ENCODE measurements around the gene HSPG2.
"Not testable (repeated sequence)": the region's sequence is repeated elsewhere in the genome, so short reads cannot be mapped to it uniquely, and the experiment has no call there.

Gene HSPG2

DNA sequence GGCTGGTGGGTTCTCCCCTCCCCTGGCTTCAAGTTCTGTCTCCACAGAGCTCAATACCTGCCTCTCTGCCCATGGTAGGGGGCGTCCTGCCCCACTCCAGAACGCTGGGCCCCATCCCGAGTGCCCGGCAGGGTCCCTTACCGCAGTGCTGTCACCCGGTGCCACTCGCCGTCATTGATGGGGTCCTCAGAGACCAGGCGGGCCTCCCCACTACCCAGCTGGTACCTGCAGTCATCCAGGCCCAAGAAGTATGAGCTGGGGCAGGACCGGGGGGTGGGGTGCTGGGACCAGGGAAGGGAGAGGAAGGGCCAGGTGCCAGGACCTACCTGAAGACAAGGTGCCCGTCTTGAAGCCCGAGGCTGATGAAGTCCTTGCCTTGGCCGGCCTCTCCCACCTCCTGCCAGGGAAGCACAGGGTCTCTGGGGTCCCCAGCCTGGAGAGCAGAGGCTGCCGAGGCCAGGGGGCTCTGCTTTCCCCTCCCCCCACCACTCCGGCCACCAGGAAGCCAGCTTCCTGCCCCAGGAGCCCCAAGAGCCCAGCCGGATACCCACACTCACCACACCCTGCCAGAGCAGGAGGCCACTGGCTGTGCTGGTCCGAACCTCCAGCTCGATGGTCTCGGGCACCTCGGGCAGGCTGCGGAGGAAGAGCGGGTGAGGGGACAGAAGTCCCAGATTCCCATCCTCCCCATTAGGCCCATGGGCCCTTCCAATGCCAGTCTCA is 113.0 kb downstream of the HSPG2 start:
- DNase-seq = no peak

DNA sequence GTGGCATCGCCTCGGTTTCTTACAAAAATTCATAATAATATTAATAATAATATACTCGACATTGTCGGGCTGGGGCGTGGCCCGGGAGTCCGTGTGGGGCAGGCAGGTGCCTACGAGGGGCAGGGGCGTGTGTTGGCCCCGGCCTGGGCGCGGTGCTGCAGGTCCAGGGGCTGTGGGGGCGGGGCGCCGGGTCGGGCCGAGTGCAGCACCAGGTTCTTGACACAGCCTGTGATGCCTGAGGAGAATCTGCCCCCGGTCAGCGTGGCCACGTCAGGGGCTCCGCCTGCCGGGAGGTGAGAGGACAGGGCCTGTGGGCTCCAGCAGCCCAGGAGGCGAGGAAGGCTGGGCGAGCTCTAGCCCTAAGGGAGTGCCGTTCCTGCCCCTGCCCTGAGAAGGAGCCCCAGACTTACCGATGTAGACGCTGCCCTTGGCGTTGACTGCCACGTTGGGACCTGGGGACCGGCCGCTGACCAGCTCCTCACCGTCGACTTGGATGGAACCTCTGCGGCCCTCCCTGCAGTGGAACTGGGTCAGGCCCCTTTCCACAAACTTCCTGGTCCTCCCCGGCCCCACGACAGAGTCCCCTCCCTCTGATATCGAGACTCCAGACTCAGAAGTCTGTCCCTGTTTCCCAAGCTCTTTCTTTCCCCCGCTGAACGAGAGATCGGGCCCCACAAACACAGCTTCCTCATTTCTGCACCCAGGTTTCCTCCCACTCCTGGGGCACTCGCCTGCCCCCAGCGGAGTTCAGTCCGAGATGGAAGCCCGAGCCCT is 113.7 kb downstream of the HSPG2 start:
- no peak for DNase-seq

DNA sequence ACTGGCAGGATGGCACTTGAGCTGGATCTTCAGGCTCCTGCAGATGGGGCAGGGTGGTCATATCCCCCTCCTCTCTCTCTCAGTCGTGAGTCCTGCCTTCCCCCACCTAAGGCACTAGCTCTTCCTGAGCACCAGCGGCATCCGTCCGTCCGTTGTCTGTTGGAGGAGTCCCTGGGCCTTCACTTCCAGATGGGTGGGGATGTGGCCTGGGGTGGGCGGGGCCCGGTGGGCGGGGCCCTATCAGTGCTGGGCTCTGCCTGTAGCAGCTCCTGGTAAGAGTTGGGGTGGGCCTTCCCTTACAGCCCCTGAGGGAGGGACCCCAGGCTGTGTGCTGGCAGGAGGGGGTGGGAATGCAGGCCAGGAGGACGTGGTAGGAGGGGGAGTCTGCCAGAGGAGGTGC is 114.8 kb downstream of the HSPG2 start:
- DNase-seq = no peak

DNA sequence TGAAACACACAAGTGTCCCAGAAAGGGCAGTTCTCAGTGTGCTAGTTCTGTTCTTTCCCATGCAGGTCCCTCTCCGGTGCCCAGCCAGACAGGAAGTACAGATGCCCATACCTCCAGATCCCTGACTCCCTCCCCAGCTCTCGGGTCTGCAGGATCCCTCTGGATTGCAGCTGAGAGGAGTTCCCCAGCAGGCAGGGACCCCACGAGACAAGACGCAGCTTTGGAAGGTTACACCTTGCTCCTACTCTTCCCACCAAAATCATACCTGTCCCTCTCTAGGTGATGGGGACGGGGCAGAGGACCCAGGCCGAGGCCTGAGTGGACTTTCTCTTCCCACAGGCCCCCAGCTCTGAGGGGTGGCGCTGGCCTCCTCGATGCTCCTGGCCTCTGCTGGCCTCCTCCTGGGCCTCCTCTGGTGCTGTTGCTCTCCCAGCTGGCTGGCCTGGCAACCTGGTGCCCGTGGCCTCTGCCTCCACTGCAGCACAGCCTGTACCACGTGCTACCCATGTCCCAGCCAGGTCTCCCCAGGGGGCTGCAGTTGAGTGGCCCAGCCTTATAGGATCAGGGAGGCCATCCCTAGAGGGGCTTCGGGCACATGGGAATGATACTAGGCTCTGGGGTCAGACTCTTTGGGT is 115.6 kb downstream of the HSPG2 start:
- DNase-seq = no peak

DNA sequence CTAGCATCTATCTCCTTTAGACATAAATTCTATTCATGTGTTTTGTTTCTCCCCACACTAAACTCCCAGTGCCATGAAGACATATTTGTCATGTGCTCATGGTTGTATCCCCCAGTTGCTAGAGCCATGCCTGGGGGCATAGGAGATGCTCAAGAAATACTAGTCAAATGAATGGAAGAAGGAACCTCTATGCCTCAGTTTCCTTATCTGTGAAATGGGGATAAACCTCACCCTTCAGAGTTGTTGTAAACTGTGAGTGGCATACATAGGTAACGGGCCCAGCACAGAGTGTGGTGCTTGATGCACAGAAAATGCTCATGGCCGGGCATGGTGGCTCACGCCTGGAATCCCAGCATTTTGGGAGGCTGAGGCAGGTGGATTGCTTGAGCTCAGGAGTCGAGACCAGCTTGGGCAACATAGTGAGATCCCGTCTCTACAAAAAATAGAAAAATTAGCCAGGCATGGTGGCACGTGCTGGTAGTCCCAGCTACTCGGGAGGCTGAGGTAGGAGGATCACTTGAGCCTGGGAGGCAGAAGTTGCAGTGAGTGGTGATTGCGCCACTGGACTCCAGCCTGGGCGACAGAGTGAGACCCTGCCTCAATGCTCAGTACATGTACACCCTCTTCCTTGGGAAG is 116.4 kb downstream of the HSPG2 start:
- DNase-seq = no peak

DNA sequence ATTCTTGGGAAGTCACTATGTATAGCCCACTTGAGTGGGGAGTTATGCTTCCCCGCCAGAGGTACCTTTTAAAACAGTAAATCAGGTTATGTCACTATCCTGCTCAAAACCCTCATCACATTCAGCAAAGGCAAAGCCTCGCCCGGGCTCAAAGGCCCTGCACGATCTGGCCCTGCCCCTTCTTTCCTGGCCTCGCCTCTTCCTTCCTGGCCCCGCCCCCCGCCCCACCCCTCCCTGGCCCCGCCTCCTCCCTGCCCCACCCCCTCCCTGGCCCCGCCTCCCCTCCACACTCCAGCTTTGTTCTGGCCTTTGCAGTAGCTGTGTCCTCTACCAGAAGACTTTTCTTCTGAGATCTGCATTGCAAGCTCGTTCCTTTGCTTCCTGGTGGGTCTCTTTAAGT is 118.5 kb downstream of the HSPG2 start:
- DNase-seq = peak in 1 of 5 donors; percentile 43

DNA sequence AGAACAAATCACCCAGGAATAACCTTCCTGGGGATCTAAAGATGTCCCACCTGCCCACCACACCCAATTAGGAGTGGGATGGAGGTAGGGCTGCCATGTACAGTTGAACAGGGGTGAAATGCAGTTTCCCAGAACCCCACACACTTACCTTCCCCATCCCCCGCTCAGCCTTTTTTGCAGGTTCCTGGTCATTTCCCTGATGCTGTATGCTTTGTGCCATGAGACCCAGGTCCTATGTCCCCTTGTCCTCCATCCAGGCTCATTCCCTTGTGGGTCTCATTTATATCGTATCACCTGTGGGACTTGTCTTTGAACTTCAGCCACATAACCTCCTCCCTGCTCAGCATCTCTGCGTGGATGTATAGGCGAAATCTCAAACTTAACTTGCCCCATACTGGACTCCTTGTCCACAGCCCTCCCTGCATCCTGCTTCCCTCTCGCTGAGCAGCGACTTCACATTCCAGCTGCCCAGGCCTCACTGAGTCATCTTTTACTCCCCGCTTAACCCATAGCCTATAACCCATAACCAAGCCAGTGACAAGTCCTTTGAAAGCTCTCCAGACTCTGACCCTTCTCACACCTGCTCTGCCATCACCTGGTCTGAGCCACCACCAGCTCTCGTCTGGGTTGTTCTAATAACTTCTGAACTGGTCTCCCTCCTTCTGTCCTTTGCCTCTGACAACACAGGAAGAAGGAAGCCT is 120.4 kb downstream of the HSPG2 start:
- DNase-seq = no peak

DNA sequence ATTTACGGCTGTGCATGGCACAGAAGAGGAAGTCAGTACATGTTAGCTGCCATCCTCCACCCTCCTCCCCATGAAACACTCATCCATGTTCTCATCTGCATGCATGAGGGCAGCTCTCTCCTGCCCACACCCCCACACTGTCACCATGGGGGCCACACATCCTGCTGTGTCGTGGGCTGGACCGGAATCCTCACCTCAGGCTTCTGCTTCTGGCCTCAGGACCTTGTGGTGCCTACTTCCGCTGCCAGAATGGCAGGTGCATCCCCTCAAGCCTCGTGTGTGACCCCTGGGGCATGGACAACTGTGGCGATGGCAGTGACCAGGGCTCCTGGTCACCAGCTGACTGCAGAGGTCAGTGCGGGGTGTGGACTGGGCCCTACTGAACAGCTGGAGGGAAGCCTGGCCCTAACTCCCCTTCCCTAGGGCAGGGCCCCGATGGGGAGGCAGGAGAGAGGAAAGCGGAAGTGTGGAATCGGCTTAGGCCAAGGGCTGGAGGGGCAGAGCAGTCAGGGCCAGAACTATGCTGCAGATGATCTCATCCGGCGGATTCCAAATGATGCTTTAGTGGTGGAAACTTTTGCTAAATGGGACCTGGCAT is 121.3 kb downstream of the HSPG2 start:
- no peak for DNase-seq

DNA sequence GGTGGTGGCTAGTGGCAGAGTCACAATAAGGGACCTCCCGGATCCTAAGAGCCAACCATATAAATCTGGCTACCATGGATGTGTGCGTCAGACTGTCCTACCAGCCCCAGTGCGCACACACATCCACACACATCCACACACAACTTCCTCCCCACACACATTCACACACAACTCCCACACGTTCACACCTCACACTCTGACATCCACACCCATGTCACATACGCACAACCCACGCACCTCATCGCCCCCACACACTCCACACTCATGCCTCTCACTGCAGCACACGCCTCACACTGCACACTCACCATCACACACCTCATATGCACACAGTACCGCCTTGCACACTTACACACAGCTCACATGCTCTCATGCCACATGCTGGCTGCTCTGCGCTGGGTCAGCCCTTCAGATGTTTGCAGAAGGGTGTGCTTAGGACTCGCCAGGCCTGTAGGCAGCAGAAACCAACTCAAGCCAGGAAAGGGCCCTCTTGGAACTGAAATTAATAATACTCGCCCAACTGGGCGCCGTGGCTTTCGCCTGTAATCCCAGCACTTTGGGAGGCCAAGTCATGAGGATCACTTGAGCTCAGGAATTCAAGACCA is 122.0 kb downstream of the HSPG2 start:
- no peak for DNase-seq

DNA sequence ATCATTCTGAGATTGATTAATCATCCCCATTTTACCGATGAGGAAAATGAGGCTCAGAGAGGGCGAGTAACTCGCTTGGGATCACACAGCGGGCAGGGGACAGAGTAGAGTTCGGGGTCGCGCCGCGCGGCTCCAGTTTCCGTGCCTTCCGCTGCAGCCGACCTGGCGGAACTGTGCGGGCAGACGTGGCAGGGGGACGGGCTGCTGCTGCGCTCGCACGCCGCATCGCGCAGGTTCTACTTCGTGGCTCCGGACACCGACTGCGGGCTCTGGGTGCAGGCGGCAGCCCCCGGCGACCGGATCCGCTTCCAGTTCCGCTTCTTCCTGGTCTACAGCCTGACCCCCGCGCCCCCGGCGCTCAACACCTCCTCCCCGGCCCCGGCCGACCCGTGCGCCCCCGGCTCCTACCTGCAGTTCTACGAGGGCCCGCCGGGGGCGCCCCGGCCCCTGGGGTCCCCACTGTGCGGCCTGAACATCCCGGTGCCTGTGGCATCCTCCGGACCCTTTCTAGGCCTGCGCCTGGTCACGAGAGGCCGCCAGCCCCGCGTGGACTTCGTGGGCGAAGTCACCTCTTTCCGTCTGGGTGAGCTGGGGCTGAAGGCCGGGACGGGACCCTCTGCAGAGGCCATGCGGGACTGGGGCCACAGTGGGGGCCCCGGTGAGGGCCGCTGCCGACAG is 122.7 kb downstream of the HSPG2 start:
- DNase-seq = no peak

DNA sequence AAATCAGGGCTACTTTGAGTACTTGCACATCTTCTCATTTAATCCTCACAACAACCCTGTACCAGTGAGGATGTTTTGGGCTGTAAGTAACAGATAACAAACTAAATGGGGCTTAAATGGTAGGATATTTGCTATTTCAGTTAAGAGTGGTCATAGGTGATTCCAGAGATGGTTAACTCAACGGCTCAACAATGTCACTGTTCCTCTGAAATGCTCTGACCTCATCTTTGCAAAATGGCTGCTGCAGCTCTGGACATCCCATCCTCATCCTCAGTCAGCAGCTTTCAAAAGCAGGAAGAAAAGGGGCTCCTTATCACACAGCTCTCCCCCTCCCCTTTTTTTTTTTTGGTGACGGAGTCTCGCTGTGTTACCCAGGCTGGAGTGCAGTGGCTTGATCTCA is 123.6 kb downstream of the HSPG2 start:
- DNase-seq = no peak

DNA sequence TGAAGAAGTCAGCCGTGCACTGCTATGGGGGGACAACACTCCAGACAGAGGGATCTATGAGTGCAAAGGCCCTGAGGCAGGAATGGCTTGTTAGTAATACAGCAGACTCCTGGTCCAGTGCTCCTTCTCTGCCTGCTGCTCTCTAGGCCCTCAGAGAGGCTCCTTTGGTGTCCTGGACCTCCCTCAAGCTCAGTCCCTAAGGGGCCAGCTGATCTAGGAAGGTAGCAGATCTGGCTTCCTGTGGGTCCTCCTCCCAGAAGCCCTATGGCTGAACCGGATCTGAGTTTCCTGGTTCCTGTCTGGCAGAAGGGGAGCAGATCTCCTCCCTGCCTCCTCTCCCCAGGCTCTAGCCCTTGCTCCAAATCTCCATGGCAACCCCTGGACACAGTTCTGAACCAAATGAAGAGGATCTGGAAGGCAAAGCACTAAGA is 125.2 kb downstream of the HSPG2 start, which contains the start of gene LDLRAD2:
TSS of gene LDLRAD2 (plus strand) at position 391 of the 431 bp plus-strand sequence. CDS start 187 bp downstream, outside the sequence.
- DNase-seq = no peak

DNA sequence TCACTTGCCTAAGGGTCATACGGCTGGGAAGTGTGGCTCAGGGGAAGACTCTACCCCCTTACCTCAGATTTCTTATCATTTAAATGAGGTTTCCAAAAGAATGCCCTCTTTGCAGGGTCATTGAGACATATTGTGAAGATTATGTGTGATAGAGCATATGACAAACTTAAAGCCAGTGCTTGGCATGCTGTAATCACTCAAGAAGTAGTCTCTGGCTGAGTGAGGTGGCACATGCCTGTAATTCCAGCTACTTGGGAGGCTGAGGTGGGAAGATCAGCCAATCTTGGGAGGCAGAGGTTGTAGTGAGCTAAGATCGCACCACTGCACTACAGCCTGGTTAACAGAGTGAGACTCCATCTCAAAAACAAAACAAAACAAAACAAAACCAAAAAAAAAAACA is 132.6 kb downstream of the HSPG2 start:
- no peak for DNase-seq

DNA sequence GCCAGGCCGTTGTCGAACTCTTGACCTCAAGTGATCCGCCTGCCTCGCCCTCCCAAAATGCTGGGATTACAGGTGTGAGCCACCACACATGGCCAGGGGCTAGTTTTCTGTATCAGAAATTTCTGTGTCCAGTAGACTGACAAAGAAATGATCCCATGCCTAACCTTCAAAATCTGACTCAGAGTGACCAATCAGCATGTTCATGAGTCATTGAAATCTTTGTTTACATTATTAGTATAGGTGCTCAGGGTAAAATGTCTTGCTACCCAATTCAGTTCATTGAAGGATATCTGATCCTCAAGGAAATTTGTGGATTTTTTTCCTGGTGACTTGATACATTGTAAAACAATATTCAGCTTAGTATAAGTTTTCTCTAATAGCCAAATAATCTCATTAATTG is 136.0 kb downstream of the HSPG2 start:
- no peak for DNase-seq

DNA sequence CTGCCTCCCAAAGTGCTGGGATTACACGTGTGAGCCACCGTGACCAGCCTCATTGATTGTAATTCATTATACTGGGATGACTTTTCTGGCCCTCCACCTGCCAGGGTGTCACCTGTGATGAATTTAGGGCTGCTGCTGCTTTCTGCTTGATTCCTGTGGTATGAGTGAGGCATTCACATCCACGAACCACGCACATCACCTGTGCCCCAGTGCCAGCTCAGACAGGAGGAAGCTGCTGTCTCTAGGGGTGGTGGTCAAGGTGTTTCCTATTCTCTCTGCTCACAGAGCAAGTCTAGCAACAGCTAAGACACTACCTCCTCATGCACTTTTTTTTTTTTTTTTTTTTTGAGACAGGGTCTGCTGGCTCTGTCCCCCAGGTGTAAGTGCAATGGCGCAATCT is 137.4 kb downstream of the HSPG2 start:
- DNase-seq = no peak

DNA sequence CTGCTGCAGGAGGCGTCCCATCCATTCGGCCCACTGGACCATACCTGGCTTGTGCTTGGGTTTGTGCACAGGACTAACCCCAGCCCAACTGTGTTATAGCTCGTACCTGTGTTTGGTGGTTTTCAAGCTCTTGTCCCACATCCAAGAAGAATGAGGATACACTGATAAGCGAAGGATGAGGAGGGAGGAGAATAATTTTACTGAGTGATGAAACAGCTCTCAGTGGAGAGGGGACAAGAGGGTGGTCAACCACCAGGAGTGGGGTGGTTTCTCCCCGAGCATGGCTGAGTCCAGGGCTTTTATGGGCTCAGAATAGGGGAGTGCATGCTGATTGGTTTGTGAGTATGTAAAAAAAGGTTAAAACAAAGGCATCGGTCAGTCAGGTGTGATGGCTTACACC is 142.0 kb downstream of the HSPG2 start:
- no peak for DNase-seq

DNA sequence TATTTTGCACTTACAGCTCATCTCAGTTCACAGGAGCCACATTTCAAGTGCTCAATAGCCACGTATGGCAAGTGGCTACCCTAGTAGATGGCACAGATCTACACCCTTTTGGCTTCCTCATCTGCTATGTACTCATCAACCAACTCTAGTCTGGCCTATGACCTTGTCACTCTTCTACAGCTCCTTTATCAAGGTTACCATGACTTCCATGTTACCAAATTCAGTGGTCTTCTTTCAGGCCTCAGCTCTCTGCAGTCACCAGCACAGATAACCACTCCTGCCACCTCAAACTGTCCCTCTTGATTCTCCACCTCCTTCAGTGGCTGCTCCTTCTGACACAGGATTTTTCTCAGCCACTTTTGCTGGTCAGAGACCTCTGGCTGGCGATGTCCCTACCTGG is 142.5 kb downstream of the HSPG2 start:
- no peak for DNase-seq

DNA sequence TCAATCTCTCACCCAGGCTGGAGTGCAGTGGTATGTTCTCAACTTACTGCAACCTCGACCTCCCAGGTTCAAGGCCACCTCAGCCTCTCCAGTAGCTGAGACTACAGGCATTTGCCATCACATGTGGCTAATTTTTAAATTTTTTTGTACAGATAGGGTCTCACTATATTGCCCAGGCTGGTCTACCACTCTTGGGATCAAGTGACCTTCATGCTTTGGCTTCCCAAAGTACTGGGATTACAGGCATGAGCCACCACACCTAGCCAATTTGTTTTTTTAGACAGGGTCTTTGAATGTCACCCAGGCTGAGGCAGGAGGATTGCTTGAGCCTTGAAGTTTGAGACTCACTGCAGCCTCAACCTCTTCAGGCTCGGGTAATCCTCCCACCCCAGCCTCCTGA is 144.0 kb downstream of the HSPG2 start:
- DNase-seq = no peak

DNA sequence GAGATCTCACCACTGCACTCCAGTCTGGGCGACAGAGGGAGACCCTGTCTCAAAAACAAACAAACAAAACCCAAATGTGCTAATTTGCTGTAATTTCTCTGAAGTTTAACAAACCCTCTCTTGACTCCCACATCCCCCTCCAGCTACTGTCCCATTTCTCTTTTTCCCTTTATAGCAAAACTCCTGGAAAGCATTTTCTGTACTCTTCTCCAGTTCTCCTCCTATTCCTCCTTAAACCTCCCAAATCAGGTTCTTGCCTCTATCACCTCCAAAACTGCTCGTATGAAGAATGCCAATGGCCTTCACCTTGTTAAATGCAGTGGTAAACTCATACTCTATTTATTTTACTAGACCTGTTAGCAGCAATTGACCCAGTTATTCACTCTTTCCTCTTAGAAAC is 150.5 kb downstream of the HSPG2 start:
- no peak for DNase-seq

DNA sequence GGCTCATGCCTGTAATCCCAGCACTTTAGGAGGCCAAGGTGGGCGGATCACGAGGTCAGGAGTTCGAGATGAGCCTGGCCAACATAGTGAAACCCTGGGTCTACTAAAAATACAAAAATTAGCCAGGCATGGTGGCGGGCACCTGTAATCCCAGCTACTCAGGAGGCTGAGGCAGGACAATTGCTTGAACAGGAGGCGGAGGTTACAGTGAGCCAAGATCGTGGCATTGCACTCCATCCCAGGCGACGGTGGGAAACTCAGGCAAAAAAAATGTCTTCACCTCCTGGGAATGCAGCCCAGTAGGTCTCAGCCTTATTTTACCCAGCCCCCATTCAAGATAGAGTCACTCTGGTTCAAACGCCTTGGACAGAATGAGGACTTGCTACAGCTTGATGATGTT is 151.3 kb downstream of the HSPG2 start:
- DNase-seq = not testable (repeated sequence)

Data from T-helper 1 cell (primary cell).